ENCODE data around the gene CCDC136. TPM values are rescaled to one million over a fixed set of nuclear protein-coding genes. Genes with fewer than 3 reads are reported as not detected.

CCDC136 gene
- total and polyA plus RNA-seq, 3 donors from 2014 or later = 265 to 564 (median 553) TPM

- peak; percentile 97 for DNase-seq
- intact Hi-C loops (cut with DNase I; ENCODE audit: low total_unique reads) = no loop called here
- H3K27ac ChIP-seq = peak within 1 kb of the TSS; percentile 62 to 68
- no peaks in the 10 kb centered on the region for H3K9me3 ChIP-seq
- WGBS, 2 donors = 1% methylated on average over 33 to 65 of the region's 65 CpGs
- H3K27me3 ChIP-seq = no peaks in the 10 kb centered on the region
- H3K36me3 ChIP-seq (ENCODE audit: low read depth, missing control alignments) = no peaks in the 10 kb centered on the region
- TF ChIP-seq POLR2A (IDR thresholded peaks at IDR 0.05) = no peak
- peak in 2 of 3 experiments; percentile 15 to 16 for TF ChIP-seq CTCF (IDR thresholded peaks at IDR 0.05)
- H3K4me3 ChIP-seq = peak within 1 kb of the TSS; percentile 71 to 94
- peaks cover 23% of the 10 kb centered on the region for H3K4me1 ChIP-seq
Measured at GRCh38 chr7:128862571-128863432, 71.0 kb downstream of the CCDC136 start, which contains the start of gene ATP6V1F. TSS of gene ATP6V1F (plus strand) at chr7:128862856. CDS start at chr7:128862905, 49 bp downstream.

- Histone ChIP-seq H3K36me3 (ENCODE audit: low read depth, missing control alignments) (no peaks in the 10 kb centered on the region), H3K9me3 (no peaks in the 10 kb centered on the region), H3K27ac (peak overlapping the region; percentile 62 to 68), H3K4me3 (peak overlapping the region; percentile 71 to 94), H3K4me1 (peaks cover 23% of the 10 kb centered on the region), H3K27me3 (no peaks in the 10 kb centered on the region)
- peak; percentile 30 to 33 (median 32) for TF ChIP-seq CTCF (IDR thresholded peaks at IDR 0.05)
- TF ChIP-seq POLR2A (IDR thresholded peaks at IDR 0.05) = no peak
- intact Hi-C loops (cut with DNase I; ENCODE audit: low total_unique reads) = no loop called here
- DNase-seq = peak; percentile 43
- WGBS, 2 donors = 0 to 2% methylated on average over 6 of the region's 6 CpGs
Measured at GRCh38 chr7:128863433-128863989, 71.7 kb downstream of the CCDC136 start.

- H3K4me1 ChIP-seq = peaks cover 14% of the 10 kb centered on the region
- TF ChIP-seq CTCF (IDR thresholded peaks at IDR 0.05) (no peak), POLR2A (IDR thresholded peaks at IDR 0.05) (no peak)
- H3K36me3 ChIP-seq (ENCODE audit: low read depth, missing control alignments) = no peaks in the 10 kb centered on the region
- no peak overlapping the region for H3K4me3 ChIP-seq
- no peak for DNase-seq
- no peaks in the 10 kb centered on the region for H3K9me3 ChIP-seq
- no peak overlapping the region for H3K27ac ChIP-seq
- WGBS, 2 donors = 94 to 95% methylated on average over 12 of the region's 12 CpGs
- intact Hi-C loops (cut with DNase I; ENCODE audit: low total_unique reads) = no loop called here
- no peaks in the 10 kb centered on the region for H3K27me3 ChIP-seq
Measured at GRCh38 chr7:128865303-128865702, 73.5 kb downstream of the CCDC136 start.

GRCh38 chr7:128865996-128866877 is 74.5 kb downstream of the CCDC136 start:
- intact Hi-C loops (cut with DNase I; ENCODE audit: low total_unique reads) = no loop called here
- H3K36me3 ChIP-seq (ENCODE audit: low read depth, missing control alignments) = no peaks in the 10 kb centered on the region
- H3K27ac ChIP-seq = no peak overlapping the region
- WGBS, 2 donors = 94 to 95% methylated on average over 18 to 27 of the region's 27 CpGs
- TF ChIP-seq POLR2A (IDR thresholded peaks at IDR 0.05) = no peak
- TF ChIP-seq CTCF (IDR thresholded peaks at IDR 0.05) = no peak
- peaks cover 14% of the 10 kb centered on the region for H3K4me1 ChIP-seq
- no peak overlapping the region for H3K4me3 ChIP-seq
- no peaks in the 10 kb centered on the region for H3K27me3 ChIP-seq
- DNase-seq = no peak
- H3K9me3 ChIP-seq = no peaks in the 10 kb centered on the region

Data from testis (tissue), 3 donors.